Measurements from ENCODE around the gene RASAL3. TPM values are rescaled to one million over a fixed set of nuclear protein-coding genes. Genes with fewer than 3 reads are reported as not detected.

Gene RASAL3
- total RNA-seq (2021), result 0.26 and 1.9 TPM in 2 replicates
- long read RNA-seq, partial matches to known transcripts, result 1 of 1 reads
- long read RNA-seq, other reads (novel, unspliced or antisense), result 0 of 1 reads

DNA sequence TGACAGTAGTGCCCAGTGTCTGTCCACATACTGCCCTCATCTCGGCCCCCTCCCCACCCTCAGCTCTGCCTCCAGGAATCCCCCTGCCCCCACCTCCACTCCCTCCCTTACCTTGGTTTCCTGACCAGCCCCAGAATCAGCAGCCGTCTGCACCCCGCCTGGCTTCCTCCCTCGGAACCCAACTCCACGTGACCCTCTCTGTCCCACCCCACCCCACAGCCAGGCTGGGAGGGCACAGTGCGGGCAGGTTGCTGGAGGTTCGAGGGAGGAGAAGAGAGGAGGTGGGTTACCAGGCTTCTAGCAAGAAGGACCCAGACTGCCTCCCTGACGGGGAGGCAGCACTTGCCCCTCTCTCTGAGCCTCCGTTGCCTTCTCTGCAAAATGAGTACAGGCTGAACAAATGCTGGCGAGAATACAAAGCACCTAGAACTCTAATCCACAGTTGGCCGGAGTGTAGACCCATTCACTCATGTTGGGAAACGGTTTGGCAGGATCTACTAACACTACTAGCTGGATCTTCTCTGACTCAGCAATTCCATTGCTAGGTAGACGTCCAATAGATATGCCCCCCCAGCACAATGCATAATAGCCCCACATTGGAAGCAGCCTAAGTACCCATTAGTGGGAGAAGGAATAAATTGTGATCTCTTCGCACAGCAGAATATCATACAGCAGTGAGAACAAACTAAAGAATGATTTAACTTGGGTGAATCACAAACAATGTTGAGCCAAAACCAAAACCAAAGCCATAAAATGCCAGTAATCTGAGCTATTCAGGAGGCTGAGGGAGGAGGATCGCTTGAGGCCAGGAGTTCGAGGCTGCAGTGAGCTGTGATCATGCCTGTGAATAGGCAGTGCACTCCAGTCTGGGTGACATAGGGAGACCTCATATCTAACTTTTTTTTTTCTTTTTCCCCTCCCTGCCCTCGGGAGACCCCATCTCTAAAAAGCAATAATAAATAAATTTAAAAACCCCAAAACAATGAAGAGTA lies at the start of gene RASAL3:
Gene RASAL3 (minus strand): TSS at position 151 of the 992 bp plus-strand sequence. CDS start 186 bp downstream, outside the sequence.
- Histone ChIP-seq H3K4me1 (ENCODE audit: insufficient read depth, low read length) (no peaks in the 10 kb centered on the region; the same call in 1 of the 2 replicates), H3K14ac (ENCODE audit: insufficient read depth, low read length) (no peak within 1 kb of the TSS), H4K8ac (replicated peaks; ENCODE audit: insufficient read length, low read depth, low read length) (no peak within 1 kb of the TSS), H3K23me2 (ENCODE audit: insufficient read length, low read depth, low read length, poor library complexity, severe bottlenecking) (no peaks in the 10 kb centered on the region), H3K27me3 (ENCODE audit: insufficient read depth, low read length) (peaks cover 11% of the 10 kb centered on the region; the same call in 1 of the 2 replicates), H3K23ac (ENCODE audit: insufficient read length, low read depth, low read length) (no peak within 1 kb of the TSS), H3T11ph (ENCODE audit: low read length) (no peak within 1 kb of the TSS), H2BK5ac (ENCODE audit: insufficient read length, low read length) (no peak within 1 kb of the TSS), H2AFZ (ENCODE audit: low read length) (no peak within 1 kb of the TSS), H4K20me1 (ENCODE audit: control insufficient read depth, insufficient read depth, insufficient read length) (no peaks in the 10 kb centered on the region), H4K5ac (ENCODE audit: insufficient read length, low read depth, low read length) (no peak within 1 kb of the TSS), H3K4me2 (ENCODE audit: insufficient read depth, insufficient read length, low read length) (no peak within 1 kb of the TSS), H3K79me2 (ENCODE audit: insufficient read depth, low read length) (no peaks in the 10 kb centered on the region), H3K4ac (ENCODE audit: low read depth, low read length) (no peak within 1 kb of the TSS), H3K79me1 (ENCODE audit: insufficient read depth, low read depth, low read length, poor library complexity, severe bottlenecking) (no peaks in the 10 kb centered on the region), H2BK20ac (ENCODE audit: low read depth, low read length, poor library complexity, severe bottlenecking) (no peak within 1 kb of the TSS), H3K9ac (ENCODE audit: extremely low read depth, insufficient read length, low read length) (no peak within 1 kb of the TSS), H2BK15ac (ENCODE audit: low read depth, low read length) (no peak within 1 kb of the TSS), H2BK120ac (ENCODE audit: low read depth, low read length, poor library complexity, severe bottlenecking) (no peak within 1 kb of the TSS), H2BK12ac (ENCODE audit: insufficient read length, low read depth, low read length) (no peak within 1 kb of the TSS), H3K9me3 (ENCODE audit: control insufficient read depth, low read depth, low read length) (no peaks in the 10 kb centered on the region), H4K91ac (ENCODE audit: insufficient read length, low read depth, low read length) (no peak within 1 kb of the TSS), H3K56ac (ENCODE audit: insufficient read length, low read depth, low read length) (no peak within 1 kb of the TSS), H2AK5ac (ENCODE audit: insufficient read length, low read length) (no peak within 1 kb of the TSS), H3K27ac (ENCODE audit: insufficient read length, low read depth, low read length) (no peak within 1 kb of the TSS), H3K18ac (ENCODE audit: insufficient read length, low read depth, low read length) (no peak within 1 kb of the TSS)
- H3K27me3 Mint-ChIP-seq (ENCODE audit: low read depth), result peaks cover 56% of the 10 kb centered on the region
- no peak within 1 kb of the TSS for H3K4me3 Mint-ChIP-seq
- peaks cover 0 to 5% of the 10 kb centered on the region in 2 experiments; a peak in 4 of 5 replicates for H3K9me3 Mint-ChIP-seq
- no CpG with 5 or more reads among the region's 17 CpGs for WGBS (ENCODE audit: extremely low coverage, insufficient read length, low lambda C conversion rate)
- no peak within 1 kb of the TSS for H3K27ac Mint-ChIP-seq
- H3K4me1 Mint-ChIP-seq, result 0 out of 4 replicates have a peak, but pooled peaks cover 0 to 2% of the 10 kb centered on the region in 2 experiments
- DNase-seq, result peak; percentile 59
- H3K36me3 Mint-ChIP-seq (ENCODE audit: insufficient read depth in 1 of 3, low read depth in 3 of 3), result no peaks in the 10 kb centered on the region
- TF ChIP-seq, protein P1, sequence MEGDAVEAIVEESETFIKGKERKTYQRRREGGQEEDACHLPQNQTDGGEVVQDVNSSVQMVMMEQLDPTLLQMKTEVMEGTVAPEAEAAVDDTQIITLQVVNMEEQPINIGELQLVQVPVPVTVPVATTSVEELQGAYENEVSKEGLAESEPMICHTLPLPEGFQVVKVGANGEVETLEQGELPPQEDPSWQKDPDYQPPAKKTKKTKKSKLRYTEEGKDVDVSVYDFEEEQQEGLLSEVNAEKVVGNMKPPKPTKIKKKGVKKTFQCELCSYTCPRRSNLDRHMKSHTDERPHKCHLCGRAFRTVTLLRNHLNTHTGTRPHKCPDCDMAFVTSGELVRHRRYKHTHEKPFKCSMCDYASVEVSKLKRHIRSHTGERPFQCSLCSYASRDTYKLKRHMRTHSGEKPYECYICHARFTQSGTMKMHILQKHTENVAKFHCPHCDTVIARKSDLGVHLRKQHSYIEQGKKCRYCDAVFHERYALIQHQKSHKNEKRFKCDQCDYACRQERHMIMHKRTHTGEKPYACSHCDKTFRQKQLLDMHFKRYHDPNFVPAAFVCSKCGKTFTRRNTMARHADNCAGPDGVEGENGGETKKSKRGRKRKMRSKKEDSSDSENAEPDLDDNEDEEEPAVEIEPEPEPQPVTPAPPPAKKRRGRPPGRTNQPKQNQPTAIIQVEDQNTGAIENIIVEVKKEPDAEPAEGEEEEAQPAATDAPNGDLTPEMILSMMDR (conservative IDR thresholded peaks at IDR 0.05), result no peak
